ENCODE measurements around the gene SIRT1. TPM values are rescaled to one million over a fixed set of nuclear protein-coding genes. Genes with fewer than 3 reads are reported as not detected.

SIRT1 gene
- total and polyA plus RNA-seq, 9 of the 15 experiments (the other 6 are each of a cell fraction or from before 2014, with no cell fraction given), result 7.8 to 25.8 (median 19.1) TPM

DNA sequence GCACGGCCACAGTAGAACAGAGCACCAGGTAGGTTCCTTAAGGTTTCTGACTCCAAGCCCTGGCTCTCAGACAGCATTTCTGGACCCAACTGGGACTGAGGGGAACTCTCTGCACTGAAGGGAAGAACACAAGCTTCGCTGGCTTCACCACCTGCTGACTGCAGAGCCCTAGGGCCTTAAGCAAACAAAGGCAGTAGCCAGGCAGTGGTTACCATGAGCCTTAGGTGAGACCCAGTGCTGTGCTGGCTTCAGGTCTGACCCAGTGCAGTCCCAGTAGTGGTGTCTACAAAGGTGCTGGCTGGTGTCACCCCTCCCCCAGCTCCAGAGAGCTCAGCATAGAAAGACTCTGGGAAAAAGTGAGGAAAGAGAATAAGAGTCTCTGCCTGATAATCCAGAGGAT lies 59.5 kb downstream of the SIRT1 start:
- TF ChIP-seq CHD1 (IDR thresholded peaks at IDR 0.05; ENCODE audit: low read length) (no peak), ZNF511 (CRISPR knock-in tag; IDR thresholded peaks at IDR 0.05) (no peak), MLX (CRISPR knock-in tag; conservative IDR thresholded peaks at IDR 0.05) (no peak), SRSF7 (optimal IDR thresholded peaks at IDR 0.05; ENCODE audit: low read depth, low read length) (no peak), SNRNP70 (optimal IDR thresholded peaks at IDR 0.05; ENCODE audit: low read depth, low read length) (no peak), ZKSCAN1 (IDR thresholded peaks at IDR 0.05; ENCODE audit: low read depth, low read length) (no peak), BACH1 (tag; IDR thresholded peaks at IDR 0.05) (no peak), MTA3 (IDR thresholded peaks at IDR 0.05; ENCODE audit: borderline replicate concordance) (no peak), MIER1 (IDR thresholded peaks at IDR 0.05; ENCODE audit: low read depth) (no peak), PBX2 (CRISPR knock-in tag; IDR thresholded peaks at IDR 0.05; ENCODE audit: low read depth) (no peak), PBX2 (tag; conservative IDR thresholded peaks at IDR 0.05; ENCODE audit: low read depth) (no peak)
- TF ChIP-seq, protein P1, sequence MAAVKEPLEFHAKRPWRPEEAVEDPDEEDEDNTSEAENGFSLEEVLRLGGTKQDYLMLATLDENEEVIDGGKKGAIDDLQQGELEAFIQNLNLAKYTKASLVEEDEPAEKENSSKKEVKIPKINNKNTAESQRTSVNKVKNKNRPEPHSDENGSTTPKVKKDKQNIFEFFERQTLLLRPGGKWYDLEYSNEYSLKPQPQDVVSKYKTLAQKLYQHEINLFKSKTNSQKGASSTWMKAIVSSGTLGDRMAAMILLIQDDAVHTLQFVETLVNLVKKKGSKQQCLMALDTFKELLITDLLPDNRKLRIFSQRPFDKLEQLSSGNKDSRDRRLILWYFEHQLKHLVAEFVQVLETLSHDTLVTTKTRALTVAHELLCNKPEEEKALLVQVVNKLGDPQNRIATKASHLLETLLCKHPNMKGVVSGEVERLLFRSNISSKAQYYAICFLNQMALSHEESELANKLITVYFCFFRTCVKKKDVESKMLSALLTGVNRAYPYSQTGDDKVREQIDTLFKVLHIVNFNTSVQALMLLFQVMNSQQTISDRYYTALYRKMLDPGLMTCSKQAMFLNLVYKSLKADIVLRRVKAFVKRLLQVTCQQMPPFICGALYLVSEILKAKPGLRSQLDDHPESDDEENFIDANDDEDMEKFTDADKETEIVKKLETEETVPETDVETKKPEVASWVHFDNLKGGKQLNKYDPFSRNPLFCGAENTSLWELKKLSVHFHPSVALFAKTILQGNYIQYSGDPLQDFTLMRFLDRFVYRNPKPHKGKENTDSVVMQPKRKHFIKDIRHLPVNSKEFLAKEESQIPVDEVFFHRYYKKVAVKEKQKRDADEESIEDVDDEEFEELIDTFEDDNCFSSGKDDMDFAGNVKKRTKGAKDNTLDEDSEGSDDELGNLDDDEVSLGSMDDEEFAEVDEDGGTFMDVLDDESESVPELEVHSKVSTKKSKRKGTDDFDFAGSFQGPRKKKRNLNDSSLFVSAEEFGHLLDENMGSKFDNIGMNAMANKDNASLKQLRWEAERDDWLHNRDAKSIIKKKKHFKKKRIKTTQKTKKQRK (IDR thresholded peaks at IDR 0.05; ENCODE audit: borderline replicate concordance, low read depth, low read length), result no peak
- BruUV-seq (replicated peaks), result no TSS peak
- CTCF ChIA-PET (ENCODE audit: low intra/inter-chr PET ratio), result no interaction called here
- ATAC-seq (no peak), FAIRE-seq (no peak), DNase-seq (ENCODE audit: extremely low read depth in 1 of 4, low spot score in 3 of 4) (no peak)
- no peaks in the 10 kb centered on the region for H3K27me3 ChIP-seq (ENCODE audit: control insufficient read depth in 2 of 2, insufficient read depth in 2 of 2, low read length in 2 of 2)
- no peak overlapping the region for H3K4me3 ChIP-seq
- no peaks in the 10 kb centered on the region for H4K20me1 ChIP-seq (replicated peaks; ENCODE audit: control insufficient read depth, insufficient read depth, low read length)
- no peaks in the 10 kb centered on the region for H3K4me1 ChIP-seq (replicated peaks in 1 of 2; ENCODE audit: control insufficient read depth in 2 of 2, insufficient read depth in 2 of 2, low read length in 2 of 2)
- POLR2A ChIA-PET, result interaction anchor here (0.9 kb wide), 1 partner anchor 1012 kb away, joined by 3 read pairs; the partner anchor contains the start of gene DDX21
- peaks cover 21% of the 10 kb centered on the region; the same call in 2 of the 3 replicates for H3K36me3 ChIP-seq (ENCODE audit: control insufficient read depth, insufficient read depth, low read length)
- no peaks in the 10 kb centered on the region for H3K9me1 ChIP-seq (ENCODE audit: control insufficient read depth, insufficient read depth, low read length)
- no peak overlapping the region for H3K4me2 ChIP-seq (ENCODE audit: insufficient read depth, low read length)
- no peak overlapping the region for H2AFZ ChIP-seq (ENCODE audit: low read depth, low read length)
- no peak overlapping the region for H3K27ac ChIP-seq (ENCODE audit: extremely low read depth, low read depth, low read length)
- intact Hi-C loops (cut with micrococcal nuclease) (no loop called here), in situ Hi-C loops (cut with MboI) (no loop called here)
- 71% methylated on average over 2 of the region's 2 CpGs for WGBS (ENCODE audit: insufficient coverage, low coverage, missing lambda C conversion rate)
- H3K79me2 ChIP-seq (ENCODE audit: control insufficient read depth, insufficient read depth, low read length), result no peaks in the 10 kb centered on the region
- no peaks in the 10 kb centered on the region for H3K9me3 ChIP-seq (replicated peaks; ENCODE audit: control insufficient read depth, insufficient read depth, low read depth, low read length)
- no peak overlapping the region for H3K9ac ChIP-seq (ENCODE audit: insufficient read depth in 1 of 2, low read depth in 2 of 2, low read length in 2 of 2)

Measured in K562 (cell line).